H9 (cell line): ENCODE data around the gene OPTC. TPM values are rescaled to one million over a fixed set of nuclear protein-coding genes. Genes with fewer than 3 reads are reported as not detected.

ENCODE experiments used
- DNase-seq: peaks from one replicate; pipeline ENCODE4 v3.0.0-alpha.2; 2017
- H2AFZ ChIP-seq: one replicate; pipeline ENCODE4 v1.6.1; 2013; ENCODE audit warnings: mild to moderate bottlenecking, low read length, control low read depth, moderate library complexity
- H2AK5ac ChIP-seq: 2 replicates; pipeline ENCODE4 v1.6.1; 2013; ENCODE audit warnings: low read length, control low read depth, mixed read lengths; ENCODE audit not compliant: insufficient read length
- H2BK120ac ChIP-seq: one replicate; pipeline ENCODE4 v1.6.1; 2013; ENCODE audit warnings: low read depth, mild to moderate bottlenecking, low read length, control low read depth, inconsistent platforms; ENCODE audit not compliant: poor library complexity, severe bottlenecking
- H2BK12ac ChIP-seq: 2 replicates; pipeline ENCODE4 v1.6.1; 2013; ENCODE audit warnings: low read length, control low read depth, mixed read lengths, low read depth; ENCODE audit not compliant: insufficient read length
- H2BK15ac ChIP-seq: 2 replicates; pipeline ENCODE4 v1.6.1; 2013; ENCODE audit warnings: low read depth, low read length, control low read depth
- H2BK20ac ChIP-seq: one replicate; pipeline ENCODE4 v1.6.1; 2013; ENCODE audit warnings: low read depth, mild to moderate bottlenecking, low read length, control low read depth, inconsistent platforms; ENCODE audit not compliant: poor library complexity, severe bottlenecking
- H2BK5ac ChIP-seq: 2 replicates; pipeline ENCODE4 v1.6.1; 2013; ENCODE audit warnings: low read length, control low read depth, mixed read lengths; ENCODE audit not compliant: insufficient read length
- H3K14ac ChIP-seq: 2 replicates; pipeline ENCODE4 v1.6.1; 2013; ENCODE audit warnings: low read length, control low read depth; ENCODE audit not compliant: insufficient read depth
- H3K18ac ChIP-seq: 2 replicates; pipeline ENCODE4 v1.6.1; 2013; ENCODE audit warnings: low read depth, mild to moderate bottlenecking, mixed read lengths, low read length, control low read depth; ENCODE audit not compliant: insufficient read length
- H3K23ac ChIP-seq: 2 replicates; pipeline ENCODE4 v1.6.1; 2013; ENCODE audit warnings: low read length, control low read depth, mixed read lengths, low read depth; ENCODE audit not compliant: insufficient read length
- H3K23me2 ChIP-seq: 2 replicates; pipeline ENCODE4 v1.6.1; 2013; ENCODE audit warnings: low read depth, mild to moderate bottlenecking, mixed read lengths, low read length, control low read depth; ENCODE audit not compliant: insufficient read length, poor library complexity, severe bottlenecking
- H3K27ac ChIP-seq: 2 replicates; pipeline ENCODE4 v1.5.1; 2013; ENCODE audit warnings: low read length, control low read depth, mixed read lengths, low read depth; ENCODE audit not compliant: insufficient read length
- H3K27me3 ChIP-seq: 2 replicates; pipeline ENCODE4 v1.6.1; 2013; ENCODE audit warnings: low read length, control low read depth, inconsistent platforms; ENCODE audit not compliant: insufficient read depth
- H3K4ac ChIP-seq: 2 replicates; pipeline ENCODE4 v1.6.1; 2013; ENCODE audit warnings: low read depth, mild to moderate bottlenecking, control low read depth, inconsistent platforms, low read length, moderate library complexity
- H3K4me1 ChIP-seq: 2 replicates; pipeline ENCODE4 v1.6.1; 2013; ENCODE audit warnings: low read length, control low read depth, inconsistent platforms; ENCODE audit not compliant: insufficient read depth
- H3K4me2 ChIP-seq: 2 replicates; pipeline ENCODE4 v1.6.1; 2013; ENCODE audit warnings: low read length, control low read depth, mixed read lengths; ENCODE audit not compliant: insufficient read length, insufficient read depth
- H3K56ac ChIP-seq: 2 replicates; pipeline ENCODE4 v1.6.1; 2013; ENCODE audit warnings: low read depth, mild to moderate bottlenecking, mixed read lengths, low read length, control low read depth; ENCODE audit not compliant: insufficient read length
- H3K79me1 ChIP-seq: 2 replicates; pipeline ENCODE4 v1.6.1; 2013; ENCODE audit warnings: low read depth, mild to moderate bottlenecking, moderate library complexity, low read length, control low read depth, inconsistent platforms; ENCODE audit not compliant: insufficient read depth, poor library complexity, severe bottlenecking
- H3K79me2 ChIP-seq: 2 replicates; pipeline ENCODE4 v1.6.1; 2013; ENCODE audit warnings: low read length, control low read depth, inconsistent platforms; ENCODE audit not compliant: insufficient read depth
- H3K9ac ChIP-seq: 2 replicates; pipeline ENCODE4 v1.6.1; 2013; ENCODE audit warnings: low read length, control low read depth, mixed read lengths; ENCODE audit not compliant: insufficient read length; ENCODE audit errors: extremely low read depth
- H3K9me3 ChIP-seq: one replicate; pipeline ENCODE4 v1.6.1; 2013; ENCODE audit warnings: low read depth, low read length, inconsistent platforms; ENCODE audit not compliant: control insufficient read depth
- H3T11ph ChIP-seq: one replicate; pipeline ENCODE4 v1.6.1; 2013; ENCODE audit warnings: mild to moderate bottlenecking, low read length, control low read depth, inconsistent platforms
- H4K20me1 ChIP-seq: one replicate; pipeline ENCODE4 v1.6.1; 2013; ENCODE audit not compliant: control insufficient read depth, insufficient read length, insufficient read depth
- H4K5ac ChIP-seq: 2 replicates; pipeline ENCODE4 v1.6.1; 2013; ENCODE audit warnings: low read depth, mild to moderate bottlenecking, mixed read lengths, low read length, control low read depth; ENCODE audit not compliant: insufficient read length
- H4K8ac ChIP-seq: replicated peaks from 2 replicates; pipeline ENCODE4 v1.6.1; 2013; ENCODE audit warnings: low read length, control low read depth, mixed read lengths, low read depth; ENCODE audit not compliant: insufficient read length
- H4K91ac ChIP-seq: 2 replicates; pipeline ENCODE4 v1.6.1; 2013; ENCODE audit warnings: low read depth, mild to moderate bottlenecking, moderate library complexity, mixed read lengths, low read length, control low read depth; ENCODE audit not compliant: insufficient read length
- H3K27ac Mint-ChIP-seq, 3 experiments: 2 replicates in 2 of 3; 3 replicates in 1 of 3; pipeline ENCODE4 v1.8.0; 2020 to 2021; ENCODE audit warnings: mixed read lengths in 3 of 3, mild to moderate bottlenecking in 1 of 3, moderate library complexity in 1 of 3
- H3K27me3 Mint-ChIP-seq: 2 replicates; pipeline ENCODE4 v1.8.0; 2021; ENCODE audit warnings: low read depth, mild to moderate bottlenecking, moderate library complexity, mixed read lengths
- H3K36me3 Mint-ChIP-seq, 3 experiments: 2 replicates in 2 of 3; 3 replicates in 1 of 3; pipeline ENCODE4 v1.8.0; 2020 to 2021; ENCODE audit warnings: low read depth in 3 of 3, mixed read lengths in 3 of 3; ENCODE audit not compliant: insufficient read depth in 1 of 3
- H3K4me1 Mint-ChIP-seq, 2 experiments: 2 replicates each; pipeline ENCODE4 v1.8.0; 2020; ENCODE audit warnings: mixed read lengths in 2 of 2
- H3K4me3 Mint-ChIP-seq, 2 experiments: 2 replicates in 1 of 2; 3 replicates in 1 of 2; pipeline ENCODE4 v1.8.0; 2020 to 2021; ENCODE audit warnings: mild to moderate bottlenecking in 2 of 2, mixed read lengths in 2 of 2, moderate library complexity in 1 of 2
- H3K9me3 Mint-ChIP-seq, 2 experiments: 2 replicates in 1 of 2; 3 replicates in 1 of 2; pipeline ENCODE4 v1.8.0; 2020; ENCODE audit warnings: mild to moderate bottlenecking in 2 of 2, mixed read lengths in 2 of 2, moderate library complexity in 1 of 2
- CTCF ChIP-seq: fragments of 200-600 bp; sonication (generic); conservative IDR thresholded peaks from 3 replicates; pipeline ENCODE4 v1.8.0; 2021; ENCODE audit warnings: antibody characterized with exemption, mild to moderate bottlenecking
- WGBS: extraction: QIAGEN DNeasy Blood & Tissue Kit; methylation state at CpG from one replicate; pipeline ENCODE4 v1.1.7; 2013; ENCODE audit warnings: missing lambda C conversion rate, low lambda C conversion rate, mixed read lengths; ENCODE audit not compliant: insufficient read length; ENCODE audit errors: extremely low coverage; 5-methylcytosine and 5-hydroxymethylcytosine counted together
- total RNA-seq: library from RNA; stranded (reverse); gene quantifications from 2 replicates; pipeline ENCODE4 v1.2.1, GENCODE V29; 2021

The OPTC gene
- total RNA-seq, 1 experiment from 2014 or later: 1.1 TPM

DNA sequence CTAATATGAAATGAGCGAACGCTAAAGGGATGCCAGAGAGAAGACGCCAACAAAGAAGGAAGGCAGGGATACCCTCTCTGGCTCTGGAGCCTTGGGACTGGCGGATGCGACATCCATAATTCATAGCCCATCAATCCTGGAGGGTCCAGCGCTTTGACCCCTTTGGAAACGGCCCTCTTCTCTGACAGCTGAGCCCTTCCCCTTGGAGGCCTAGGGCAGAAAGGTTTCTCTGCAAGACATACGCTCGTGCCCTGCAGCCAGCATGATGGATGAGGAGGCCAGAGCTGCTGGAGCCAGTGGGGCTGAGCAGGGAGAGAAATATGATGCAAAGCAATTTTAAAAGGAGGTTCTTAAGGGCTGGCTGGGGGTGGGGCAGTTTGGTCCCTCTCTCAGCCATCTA, 22.2 kb downstream of the OPTC start:
- Histone ChIP-seq H2AFZ (no peak overlapping the region), H2BK5ac (no peak overlapping the region), H2BK12ac (no peak overlapping the region), H3K27me3 (peaks cover 16% of the 10 kb centered on the region; the same call in 1 of the 2 replicates), H4K91ac (no peak overlapping the region), H3K79me1 (no peaks in the 10 kb centered on the region), H3K4ac (no peak overlapping the region), H4K20me1 (no peaks in the 10 kb centered on the region), H3K18ac (no peak overlapping the region), H3K14ac (no peak overlapping the region), H3K4me1 (peaks cover 23% of the 10 kb centered on the region; the same call in 1 of the 2 replicates), H3K23ac (no peak overlapping the region), H2BK120ac (no peak overlapping the region), H2BK15ac (no peak overlapping the region), H4K5ac (no peak overlapping the region), H3K9me3 (no peaks in the 10 kb centered on the region), H3K56ac (no peak overlapping the region), H3K9ac (no peak overlapping the region), H2BK20ac (no peak overlapping the region), H3K79me2 (no peaks in the 10 kb centered on the region), H3K27ac (no peak overlapping the region), H4K8ac (no peak overlapping the region), H2AK5ac (no peak overlapping the region), H3K4me2 (no peak overlapping the region), H3T11ph (no peak overlapping the region), H3K23me2 (peaks cover 7% of the 10 kb centered on the region)
- Mint-ChIP-seq H3K4me1 (peaks cover 78 to 84% of the 10 kb centered on the region in 2 experiments), H3K4me3 (no peak overlapping the region), H3K9me3 (peaks cover 0 to 6% of the 10 kb centered on the region in 2 experiments; a peak in 2 of 5 replicates), H3K27me3 (peaks cover 89% of the 10 kb centered on the region), H3K36me3 (no peaks in the 10 kb centered on the region), H3K27ac (no peak overlapping the region)
- TF ChIP-seq CTCF: no peak
- DNase-seq: no peak
- no CpG with 5 or more reads among the region's 9 CpGs for WGBS
